Occipital lobe (tissue), 2 donors: Measurements from ENCODE around the gene GABBR1. TPM values are rescaled to one million over a fixed set of nuclear protein-coding genes. Genes with fewer than 3 reads are reported as not detected.

Experiments used
- DNase-seq: peaks from one replicate; lab custom pipeline; 2025; lab: John Stamatoyannopoulos, UW
- total RNA-seq: library from RNA; depleted of rRNA; stranded (reverse); fragments of >200 nt; gene quantifications from one replicate; pipeline ENCODE4 v1.2.3, GENCODE V29; 2014

Gene GABBR1
- total RNA-seq, 1 donor from 2014 or later: 91.1 TPM

GRCh38 chr6:29653452-29654038 is 20.6 kb upstream of the GABBR1 start:
- DNase-seq: peak; percentile 6

- no peak for DNase-seq
Observed at GRCh38 chr6:29652198-29652584, 19.2 kb upstream of the GABBR1 start.

- DNase-seq: no peak
Observed at GRCh38 chr6:29651413-29652197, 18.6 kb upstream of the GABBR1 start.

- peak; percentile 98 for DNase-seq
Observed at GRCh38 chr6:29649701-29650673, 17.0 kb upstream of the GABBR1 start.

GRCh38 chr6:29647927-29648642 is 15.1 kb upstream of the GABBR1 start:
- DNase-seq: no peak

GRCh38 chr6:29641430-29642148 is 8.6 kb upstream of the GABBR1 start:
- DNase-seq: no peak

- DNase-seq: no peak
Observed at GRCh38 chr6:29637247-29637646, 4.3 kb upstream of the GABBR1 start.

- DNase-seq: no peak
Observed at GRCh38 chr6:29633534-29633905, 537 bp upstream of the GABBR1 start.

- DNase-seq: peak; percentile 42
Observed at GRCh38 chr6:29631860-29632731, 887 bp downstream of the GABBR1 start.

GRCh38 chr6:29631209-29631810 is 1.7 kb downstream of the GABBR1 start:
- DNase-seq: no peak

- no peak for DNase-seq
Observed at GRCh38 chr6:29630315-29630714, 2.7 kb downstream of the GABBR1 start.

- DNase-seq: no peak
Observed at GRCh38 chr6:29629571-29629970, 3.4 kb downstream of the GABBR1 start.

GRCh38 chr6:29628419-29629281 is 4.3 kb downstream of the GABBR1 start:
- peak; percentile 63 for DNase-seq

- DNase-seq: peak; percentile 63
Observed at GRCh38 chr6:29627755-29628418, 5.1 kb downstream of the GABBR1 start.

- DNase-seq: no peak
Observed at GRCh38 chr6:29626948-29627754, 5.8 kb downstream of the GABBR1 start.

- DNase-seq: no peak
Observed at GRCh38 chr6:29625337-29625930, 7.5 kb downstream of the GABBR1 start.
